Hippocampal formation (tissue), 2 donors: ENCODE results near the gene ZBTB2.
"Not testable (repeated sequence)": the region's sequence is repeated elsewhere in the genome, so short reads cannot be mapped to it uniquely, and the experiment has no call there.

Experiments
- DNase-seq, 2 donors: peaks; one replicate each; lab custom pipeline; 2025; lab: John Stamatoyannopoulos, UW

Gene ZBTB2

DNA sequence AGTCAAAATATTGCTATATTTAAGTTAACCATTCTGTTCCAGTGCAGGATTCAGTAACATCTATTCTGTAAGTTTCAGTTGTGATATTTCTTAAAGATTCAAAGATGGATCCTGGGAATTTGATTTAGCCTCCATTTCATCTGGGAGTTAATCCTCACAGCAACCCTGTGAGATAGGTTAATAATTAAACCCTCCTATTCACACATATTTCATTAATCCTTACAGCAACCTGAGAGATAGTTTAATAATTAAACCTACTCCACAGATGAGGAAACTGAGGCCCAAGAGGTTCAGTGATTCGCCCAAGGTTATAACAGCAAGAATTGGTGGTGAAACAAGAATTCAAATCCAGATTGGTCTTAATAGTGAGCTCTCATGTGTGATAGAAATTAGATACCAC is 10.9 kb upstream of the ZBTB2 start:
- DNase-seq: no peak

DNA sequence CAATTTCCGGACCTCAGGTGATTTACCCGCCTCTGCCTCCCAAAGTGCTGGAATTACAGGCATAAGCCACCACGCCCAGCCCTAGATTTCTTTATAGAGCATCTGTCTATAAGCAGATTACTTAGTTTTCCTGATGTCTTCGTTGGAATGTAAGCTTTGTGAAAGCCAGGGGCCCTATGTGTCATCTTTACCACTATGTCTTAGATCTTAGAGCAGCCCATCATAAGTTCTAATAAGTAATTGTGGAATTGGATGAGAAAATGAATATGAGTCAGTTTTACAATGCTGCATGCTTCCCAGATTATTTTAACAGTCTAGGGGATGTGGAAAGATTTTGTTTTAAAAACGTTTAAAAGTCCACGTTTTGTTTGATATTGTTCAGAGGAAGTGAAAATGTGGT is 9.1 kb upstream of the ZBTB2 start:
- DNase-seq: no peak

DNA sequence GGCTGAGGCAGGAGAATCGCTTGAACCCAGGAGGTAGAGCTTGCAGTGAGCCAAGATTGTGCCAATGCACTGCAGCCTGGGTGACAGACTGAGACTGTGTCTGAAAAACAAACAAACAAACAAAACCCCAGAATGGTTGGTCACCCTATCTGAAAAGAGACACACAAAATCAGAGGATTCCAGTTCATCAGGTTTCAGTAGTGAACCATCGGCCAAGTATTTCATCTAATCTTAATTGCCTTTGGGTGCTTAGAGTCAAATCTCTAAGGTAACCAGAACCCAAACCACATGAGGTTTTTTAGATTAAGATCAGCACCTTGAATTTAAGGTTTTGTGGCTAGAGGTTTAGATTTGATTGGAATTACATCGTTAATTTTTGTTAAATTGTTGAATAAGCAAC is 8.3 kb upstream of the ZBTB2 start:
- DNase-seq: no peak

DNA sequence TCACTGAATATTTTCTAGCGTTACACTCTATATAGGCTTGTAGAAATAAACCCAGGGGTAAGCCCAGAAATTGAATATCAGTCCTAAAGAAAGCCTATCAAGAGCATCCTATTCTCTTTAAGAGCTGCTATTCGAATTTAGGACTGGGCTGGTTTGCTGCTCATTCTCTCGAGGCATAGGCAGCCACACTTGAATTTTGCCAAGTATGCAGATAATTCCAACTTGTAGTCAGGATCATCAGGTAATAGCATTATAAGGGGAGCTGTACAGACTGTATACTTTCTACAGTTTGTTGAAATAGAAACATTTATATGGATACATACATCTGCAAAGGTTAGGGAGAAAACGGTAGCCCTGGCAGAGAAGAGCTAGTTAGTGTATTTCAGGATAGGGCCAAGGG is 2.1 kb upstream of the ZBTB2 start:
- DNase-seq: no peak

DNA sequence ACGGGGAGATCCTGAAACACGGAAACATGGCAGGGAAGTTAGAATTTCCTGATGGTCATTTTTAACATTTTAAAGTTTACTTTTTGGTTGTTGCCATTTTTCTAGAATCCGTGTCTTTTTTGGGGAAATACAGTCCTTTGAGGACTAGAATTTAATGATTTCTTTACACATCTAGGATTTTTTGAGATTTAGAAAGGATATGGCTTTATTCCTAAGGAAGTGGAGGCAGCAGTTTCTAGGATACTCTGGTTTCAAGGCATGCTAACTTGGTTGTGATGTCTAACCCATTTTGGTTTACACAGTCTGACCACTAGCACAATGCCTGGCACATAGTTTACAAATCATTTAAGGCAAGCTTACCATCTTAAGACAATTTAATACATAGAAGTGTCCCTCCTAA is 1.1 kb upstream of the ZBTB2 start:
- no peak for DNase-seq

DNA sequence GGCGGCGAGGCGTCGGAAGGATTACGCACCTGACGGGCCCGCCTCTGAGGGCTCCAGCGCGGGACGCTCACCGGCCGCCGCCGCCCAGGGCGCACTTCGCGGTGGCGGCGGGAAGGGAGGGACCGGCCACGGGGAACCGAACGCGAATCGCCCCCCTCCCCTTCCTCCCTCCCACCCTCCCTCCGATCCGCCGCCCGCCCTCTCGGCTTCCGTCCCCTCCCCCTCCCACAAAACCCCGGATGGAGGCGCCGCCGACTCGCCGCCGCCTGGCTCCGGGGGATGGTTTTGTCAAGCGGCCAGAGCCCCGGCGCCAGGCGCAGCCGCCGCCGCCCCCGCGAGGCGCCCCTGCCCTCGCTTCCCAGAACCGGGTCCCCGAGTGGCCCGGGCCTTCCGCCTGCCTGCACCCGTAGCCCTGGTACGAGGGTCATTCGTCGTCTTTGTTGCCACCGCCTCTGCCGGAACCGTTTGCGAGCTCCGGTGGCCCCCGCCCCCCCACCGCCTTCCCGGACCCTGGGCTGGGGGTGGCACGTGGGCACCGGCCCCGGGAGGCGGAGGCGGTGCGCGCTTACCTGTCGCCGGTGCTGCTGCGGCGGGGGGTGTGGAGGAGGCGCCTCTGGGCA is 398 bp downstream of the ZBTB2 start:
- peak in 1 of 2 donors; percentile 78 for DNase-seq

DNA sequence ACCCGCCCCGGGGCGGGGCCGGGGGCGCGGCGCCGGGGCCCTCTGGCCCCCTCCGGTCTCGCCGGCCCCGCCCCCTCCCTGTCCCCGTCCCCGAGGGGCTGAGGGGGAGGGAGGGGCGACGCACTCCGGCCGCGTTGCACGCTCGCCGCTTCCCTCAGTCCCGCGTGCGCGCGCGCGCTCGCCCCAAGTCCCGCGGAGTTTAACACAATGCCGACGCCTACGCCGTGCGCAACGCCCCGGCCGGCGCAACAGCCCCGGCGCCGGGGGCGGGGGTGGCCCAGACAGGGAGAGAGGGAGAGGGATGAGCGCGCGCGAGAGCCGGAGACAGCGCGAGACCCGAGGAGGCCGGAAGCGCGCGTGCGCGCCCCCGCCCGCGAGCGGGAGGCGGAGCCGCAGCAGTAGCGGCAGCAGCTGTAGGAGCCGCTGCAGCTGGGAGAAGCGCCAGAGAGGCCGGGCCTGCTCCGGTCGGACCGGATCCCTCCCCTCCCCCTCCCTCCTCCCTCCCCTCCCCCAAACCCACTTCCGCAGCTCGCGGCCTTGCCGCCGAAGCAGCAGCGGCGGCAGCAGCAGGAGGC is 996 bp downstream of the ZBTB2 start:
- peak; percentile 92 to 94 for DNase-seq

DNA sequence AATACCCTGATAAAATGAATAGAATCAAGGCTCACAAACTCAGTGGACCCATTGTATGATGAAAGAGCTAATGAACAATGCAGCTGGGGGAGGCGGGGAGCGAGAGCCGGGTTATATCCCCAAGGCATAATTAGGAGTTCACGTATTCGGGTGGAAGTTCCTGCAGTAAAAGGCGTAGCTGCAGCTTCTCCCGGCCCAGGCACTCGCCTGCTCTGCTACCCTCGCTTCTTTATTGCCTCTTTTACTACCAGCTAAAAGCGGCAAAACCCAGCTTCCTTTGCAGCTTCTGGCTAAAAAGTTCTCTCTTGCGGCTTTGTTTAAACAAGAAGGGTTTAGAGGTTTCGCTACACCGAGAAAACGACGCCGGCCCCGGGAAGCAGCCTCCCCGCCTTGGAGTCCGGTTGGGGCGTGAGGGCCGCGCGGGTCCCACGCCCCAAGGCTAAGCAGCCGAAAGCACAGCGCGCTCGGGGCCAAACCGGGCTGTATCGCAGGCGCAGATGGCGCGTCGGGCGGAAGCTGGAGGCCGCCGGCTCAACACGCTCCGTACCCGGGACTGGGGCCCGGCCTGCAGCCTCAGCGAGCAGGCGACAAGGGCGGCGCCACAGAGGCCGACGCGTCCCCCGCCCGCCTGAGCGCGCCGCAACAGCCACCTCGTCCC is 1.6 kb downstream of the ZBTB2 start:
- peak; percentile 66 to 72 for DNase-seq

DNA sequence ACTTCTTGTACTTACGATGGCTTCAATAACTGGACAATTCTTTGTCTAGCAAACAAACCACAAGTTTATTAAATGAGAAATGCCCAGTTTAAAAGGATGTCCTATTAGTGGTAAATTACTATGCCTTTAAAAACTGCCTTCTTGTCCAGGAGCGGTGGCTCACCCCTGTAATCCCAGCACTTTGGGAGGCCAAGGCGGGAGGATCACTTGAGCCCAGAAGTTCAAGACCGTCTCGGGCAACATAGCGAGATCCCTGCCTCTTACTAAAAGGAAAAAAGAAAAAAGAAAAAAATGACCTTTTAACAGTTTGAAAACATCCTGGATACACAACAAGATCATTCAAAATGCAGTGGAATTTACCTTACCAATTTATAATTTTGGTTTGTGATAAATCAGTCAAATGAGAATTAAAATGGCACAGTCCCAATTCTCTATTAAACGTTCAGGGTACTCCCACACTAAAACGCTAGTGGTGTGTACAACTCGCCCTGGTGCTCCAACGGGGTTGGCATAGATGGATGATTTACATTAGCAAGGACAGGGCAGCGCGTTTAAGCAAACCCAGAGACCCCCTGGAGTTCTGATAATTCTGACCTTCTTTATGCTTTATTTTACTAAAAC is 2.3 kb downstream of the ZBTB2 start:
- DNase-seq: no peak

DNA sequence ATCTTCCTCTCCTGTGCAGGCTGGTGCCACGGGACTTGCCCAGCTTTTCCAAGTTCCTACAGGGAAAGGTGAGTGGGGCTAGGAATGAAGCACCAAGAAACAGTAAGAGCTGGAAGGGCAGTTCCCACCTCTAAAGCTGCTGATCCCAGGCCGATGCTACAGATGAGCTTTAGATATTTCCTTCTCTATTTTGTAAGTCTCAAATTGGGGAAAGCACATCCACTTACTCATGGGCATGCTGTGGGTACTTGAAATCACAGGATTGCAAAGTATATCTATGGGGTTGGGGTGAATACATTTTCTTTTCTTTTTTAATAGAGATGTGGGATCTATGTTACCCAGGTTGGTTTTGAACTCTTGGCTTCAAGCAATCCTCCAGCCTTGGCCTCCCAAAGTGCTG is 3.1 kb downstream of the ZBTB2 start:
- no peak for DNase-seq

DNA sequence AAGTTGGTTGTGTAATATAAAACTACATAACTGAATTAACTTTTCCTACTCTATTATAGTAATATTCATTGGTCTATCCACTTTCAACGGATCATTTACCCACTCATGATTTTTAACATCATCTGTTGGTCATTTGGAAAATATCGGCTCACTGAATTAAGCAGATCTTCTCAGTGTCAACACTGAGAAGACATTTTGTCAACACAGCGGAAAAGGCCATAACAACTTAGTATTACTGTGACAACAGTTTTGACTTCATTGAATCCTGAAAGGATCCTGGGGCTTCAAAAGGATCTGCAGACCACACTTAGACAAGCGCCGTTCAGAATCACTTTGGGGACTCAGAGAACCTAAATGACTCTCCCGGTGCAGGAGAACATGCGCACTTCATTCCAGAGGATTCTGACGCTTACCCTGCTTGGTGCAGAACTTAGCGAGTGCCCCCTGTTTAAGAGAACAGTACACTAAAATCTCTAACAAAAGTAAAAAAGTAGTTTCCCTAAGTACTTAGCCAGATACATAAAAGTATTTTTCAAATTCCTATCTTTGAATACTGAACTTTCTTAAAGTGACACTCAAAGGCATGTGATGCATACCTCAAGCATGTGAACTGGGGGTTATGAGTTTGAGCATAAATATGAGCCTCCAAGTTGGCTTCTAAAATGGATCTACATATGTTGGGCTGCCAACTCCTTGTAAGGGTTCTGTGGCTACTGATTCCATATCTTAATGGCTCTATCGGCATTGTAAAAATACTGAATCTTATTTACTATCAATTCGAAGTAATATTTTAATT is 4.0 kb downstream of the ZBTB2 start:
- DNase-seq: no peak

DNA sequence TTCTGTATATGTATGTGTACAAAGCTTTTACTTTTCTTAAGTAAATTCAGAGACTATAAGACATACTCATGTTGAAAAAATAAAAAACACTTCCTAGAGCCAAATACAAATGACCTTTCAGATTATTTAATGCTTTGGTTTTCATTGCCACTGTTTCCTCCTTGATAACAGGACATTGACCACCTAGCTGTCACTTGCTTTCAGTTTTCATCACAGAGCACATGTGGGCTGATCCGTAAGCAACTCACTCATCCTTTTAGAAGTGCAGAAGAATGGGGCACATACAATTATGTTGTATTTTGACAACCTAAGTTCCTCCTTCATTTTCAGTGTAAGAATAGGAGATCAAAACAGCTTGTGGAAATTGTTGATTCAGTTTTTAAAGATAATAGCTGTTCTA is 6.2 kb downstream of the ZBTB2 start:
- DNase-seq: no peak

DNA sequence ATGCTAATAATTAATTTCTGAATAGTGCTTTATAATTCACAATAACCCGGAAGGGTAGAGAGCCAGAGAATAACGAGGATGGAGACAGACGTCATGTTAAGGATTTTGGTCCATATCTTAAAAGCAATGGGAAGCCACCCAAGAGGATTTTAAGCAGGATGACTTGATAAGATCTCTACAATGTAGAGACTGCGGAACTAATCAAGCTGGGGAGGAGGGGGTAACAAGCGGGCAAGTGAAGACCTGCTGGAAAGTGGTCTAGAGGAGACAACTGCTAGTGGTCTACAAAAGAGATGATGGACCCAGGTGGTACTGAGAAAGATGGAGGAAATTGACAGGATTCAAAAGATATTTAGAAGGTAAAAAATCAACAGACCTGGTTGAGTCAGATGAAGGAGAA is 7.2 kb downstream of the ZBTB2 start:
- no peak for DNase-seq

DNA sequence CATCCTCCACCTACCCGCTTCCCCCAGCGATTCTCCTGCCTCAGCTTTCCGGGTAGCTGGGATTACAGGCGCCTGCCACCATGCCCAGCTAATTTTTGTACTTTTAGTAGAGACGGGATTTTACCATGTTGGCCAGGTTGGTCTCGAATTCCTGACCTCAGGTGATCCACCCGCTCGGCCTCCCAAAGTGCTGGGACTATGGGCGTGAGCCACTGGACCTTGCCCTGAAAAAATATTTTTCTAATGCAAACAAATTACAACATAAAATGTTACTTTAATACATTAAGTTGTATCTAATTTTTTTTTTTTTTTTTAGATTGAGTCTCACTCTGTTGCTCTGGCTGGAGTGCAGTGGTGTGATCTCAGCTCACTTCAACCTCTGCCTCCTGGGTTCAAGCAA is 8.7 kb downstream of the ZBTB2 start:
- not testable (repeated sequence) for DNase-seq

DNA sequence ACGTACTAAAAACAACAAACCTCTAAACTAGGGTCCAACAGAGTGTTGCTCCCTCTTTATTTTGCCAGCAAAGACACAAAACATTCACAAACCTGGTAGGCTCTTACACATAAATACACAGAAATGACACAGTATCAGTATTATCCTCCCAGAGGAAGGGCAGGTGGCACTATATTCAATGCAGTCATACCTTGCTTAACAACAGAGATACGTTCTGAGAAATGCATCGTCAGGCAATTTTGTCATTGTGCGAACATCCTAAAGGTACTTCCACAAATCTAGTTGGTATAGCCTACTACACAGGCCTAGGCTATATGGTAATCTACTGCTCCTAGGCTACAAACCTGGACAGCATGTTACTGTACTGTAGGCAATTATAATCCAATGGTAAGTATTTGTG is 9.6 kb downstream of the ZBTB2 start:
- no peak for DNase-seq

DNA sequence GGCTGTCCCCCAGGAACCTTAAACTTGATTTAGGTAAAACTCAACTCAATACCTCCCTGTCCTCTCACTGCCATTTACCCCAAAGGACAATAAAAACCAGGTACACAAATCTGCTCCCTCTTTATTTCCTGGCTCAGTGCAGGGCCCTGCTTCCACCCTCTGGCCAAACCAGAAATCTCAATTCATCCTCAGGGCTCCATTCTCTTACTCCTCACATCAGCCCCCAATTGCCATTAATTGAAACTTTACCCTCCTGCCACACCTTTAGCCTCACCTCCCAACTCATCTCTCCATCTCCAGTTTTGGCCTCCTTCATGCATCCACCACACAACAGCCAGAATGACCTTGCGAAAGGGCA is 10.5 kb downstream of the ZBTB2 start:
- DNase-seq: no peak

DNA sequence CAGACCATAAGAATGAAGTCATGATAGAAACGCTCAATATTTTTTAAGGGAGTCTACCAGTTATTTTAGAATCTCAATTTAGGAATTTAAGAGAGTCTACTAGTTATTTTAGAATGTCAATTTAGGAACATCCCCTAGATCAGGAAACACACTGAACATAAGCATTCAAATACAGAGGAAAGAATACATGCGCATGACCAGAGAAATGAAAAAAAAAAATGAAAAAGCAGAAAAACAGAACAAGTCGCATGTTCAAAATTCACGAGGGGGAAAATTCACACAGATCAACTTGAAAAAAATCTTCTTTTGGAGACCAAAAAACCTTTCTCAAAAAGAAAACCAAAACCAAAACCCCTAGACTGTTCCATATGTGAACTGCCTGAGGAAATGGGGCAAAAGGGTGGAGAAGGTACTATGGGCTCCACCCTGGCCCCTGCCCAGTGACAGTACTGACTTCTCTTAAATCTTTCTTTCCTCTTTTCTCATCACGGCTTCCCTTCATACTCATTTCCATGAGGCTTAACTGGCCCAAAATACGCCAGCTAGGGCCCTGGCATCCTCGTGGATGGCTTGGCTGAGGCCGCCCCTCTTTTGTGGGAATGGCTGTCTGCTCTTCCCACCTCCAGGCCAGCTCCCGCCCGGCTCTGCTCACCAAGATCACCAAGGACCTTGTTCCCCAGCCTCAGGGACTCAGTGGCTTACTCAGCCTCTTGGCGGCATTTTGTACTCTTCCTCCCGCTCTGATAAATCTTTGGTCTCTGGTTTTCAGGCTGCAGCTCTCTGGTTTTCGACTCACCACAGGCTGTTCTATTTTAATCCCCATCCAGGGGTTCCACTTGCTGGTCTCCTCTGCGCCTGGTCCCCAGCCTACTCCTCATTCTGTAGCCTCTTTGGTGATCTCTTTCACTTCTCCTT is 11.2 kb downstream of the ZBTB2 start:
- DNase-seq: peak in 1 of 2 donors; percentile 6

DNA sequence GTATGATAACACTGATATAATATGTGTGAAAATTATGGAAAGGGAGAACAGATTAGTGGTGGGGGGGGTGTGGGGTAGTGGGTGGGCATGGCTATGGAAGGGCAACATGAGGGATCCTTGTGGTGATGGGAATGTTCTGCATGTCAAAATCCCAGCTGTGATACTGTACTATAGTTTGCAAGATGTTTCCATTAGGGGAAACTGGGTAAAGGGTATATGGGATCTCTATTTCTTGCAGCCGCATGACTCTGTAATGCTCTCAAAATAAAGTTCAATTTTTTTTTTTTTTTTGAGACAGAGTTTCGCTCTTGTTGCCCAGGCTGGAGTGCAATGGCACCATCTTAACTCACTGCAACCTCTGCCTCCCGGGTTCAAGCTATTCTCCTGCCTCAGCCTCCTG is 14.3 kb downstream of the ZBTB2 start:
- DNase-seq: no peak

DNA sequence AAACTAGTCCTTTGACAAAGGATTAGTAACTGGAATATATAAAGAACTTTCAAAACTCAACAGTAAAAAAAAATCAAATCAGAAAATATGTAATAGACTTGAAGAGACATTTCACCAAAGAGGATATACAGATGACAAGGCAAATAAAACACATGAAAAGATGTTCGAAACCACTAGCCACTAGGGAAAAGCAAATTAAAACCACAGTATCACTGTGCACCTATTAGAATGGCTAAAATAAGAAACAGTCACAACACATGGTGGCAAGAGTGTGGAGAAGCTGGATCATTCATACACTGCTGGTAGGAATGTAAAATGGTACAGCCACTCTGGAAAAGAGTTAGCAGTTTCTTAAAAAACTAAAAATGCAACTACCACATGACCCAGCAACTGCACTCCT is 14.9 kb downstream of the ZBTB2 start:
- DNase-seq: no peak

DNA sequence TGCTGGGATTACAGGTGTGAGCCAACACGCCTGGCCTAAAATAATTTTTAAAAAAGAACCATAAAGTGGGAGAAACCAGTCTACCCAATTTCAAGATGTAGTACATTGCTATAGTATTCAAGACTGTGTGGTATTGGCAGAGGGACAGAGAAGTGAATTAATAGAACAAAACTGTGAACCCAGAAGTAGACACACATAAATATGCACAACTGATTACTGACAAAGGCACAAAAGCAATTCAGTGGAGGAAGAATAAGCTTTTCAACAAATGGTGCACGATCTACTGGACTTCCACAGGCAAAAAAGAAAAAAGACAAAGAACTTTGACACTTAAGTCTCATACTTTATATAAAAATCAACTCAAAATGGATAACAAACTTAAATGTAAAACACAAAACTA is 15.5 kb downstream of the ZBTB2 start:
- no peak for DNase-seq

DNA sequence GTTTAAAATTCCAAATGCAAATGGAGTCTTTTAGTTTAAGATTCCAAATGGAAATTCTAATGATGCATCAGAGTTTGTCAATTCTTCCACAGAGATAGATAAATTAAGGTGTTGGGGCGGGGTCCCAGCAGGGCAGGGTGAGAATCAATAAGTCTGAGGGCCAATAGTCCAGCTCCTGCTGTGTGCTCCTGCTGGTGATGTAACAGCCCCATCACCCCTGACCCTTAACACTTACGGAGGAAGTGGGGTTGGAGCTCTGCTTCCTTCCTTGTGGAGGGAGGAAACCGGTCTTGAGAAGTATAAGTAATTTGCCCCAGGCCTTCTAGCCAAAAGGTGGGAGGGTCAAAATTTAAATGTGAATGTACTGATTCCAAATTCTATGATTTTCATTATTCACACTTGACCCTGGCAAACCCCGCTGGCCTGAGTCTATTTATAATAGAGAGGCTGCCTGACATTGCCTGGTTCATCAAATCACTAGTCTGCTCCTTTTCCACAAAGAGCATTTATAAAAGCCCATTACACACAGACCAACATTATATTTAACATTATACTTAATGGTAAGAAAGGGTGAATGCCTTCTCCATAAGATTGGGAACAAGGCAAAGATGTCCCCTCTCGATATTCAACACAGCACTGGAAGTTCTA is 17.2 kb downstream of the ZBTB2 start:
- DNase-seq: no peak
